OCI-LY1 (cell line): ENCODE results near the gene AURKB.

Experiments
- EZH2 ChIP-seq: fragments of 200-600 bp; sonication (generic), shearing (Covaris generic); IDR thresholded peaks from 2 replicates; pipeline ENCODE4 v1.8.0; 2017; ENCODE audit warnings: borderline replicate concordance, mixed run types, mild to moderate bottlenecking, antibody characterized with exemption, low read length, moderate library complexity, mixed read lengths
- TF ChIP-seq, protein P1 (sequence below): fragments of 200-600 bp; sonication (generic), shearing (Covaris generic); IDR thresholded peaks from 2 replicates; pipeline ENCODE4 v1.5.1; 2017; ENCODE audit warnings: mild to moderate bottlenecking, antibody characterized with exemption, low read length, moderate library complexity, mixed read lengths

DNA sequence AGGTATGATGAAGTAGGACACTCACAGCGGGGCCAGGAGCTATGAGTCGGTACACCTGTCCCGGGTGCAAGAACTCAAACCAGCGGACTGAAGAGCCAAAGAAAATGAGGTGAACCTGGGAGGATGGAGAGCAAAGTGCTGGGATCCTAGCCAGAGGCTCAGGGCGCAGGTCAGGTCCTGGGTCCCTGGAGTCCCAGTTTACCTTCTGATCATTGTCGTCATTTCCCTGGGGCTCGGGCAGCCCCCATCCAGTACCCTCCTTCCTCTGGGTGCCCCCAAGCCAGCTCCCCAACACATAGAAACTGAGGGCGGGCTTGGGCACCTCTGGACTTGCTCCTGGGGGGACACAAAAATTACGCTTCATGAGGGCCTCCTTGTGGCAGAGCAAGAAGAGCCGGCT is 21.3 kb upstream of the AURKB start:
- TF ChIP-seq, protein P1, sequence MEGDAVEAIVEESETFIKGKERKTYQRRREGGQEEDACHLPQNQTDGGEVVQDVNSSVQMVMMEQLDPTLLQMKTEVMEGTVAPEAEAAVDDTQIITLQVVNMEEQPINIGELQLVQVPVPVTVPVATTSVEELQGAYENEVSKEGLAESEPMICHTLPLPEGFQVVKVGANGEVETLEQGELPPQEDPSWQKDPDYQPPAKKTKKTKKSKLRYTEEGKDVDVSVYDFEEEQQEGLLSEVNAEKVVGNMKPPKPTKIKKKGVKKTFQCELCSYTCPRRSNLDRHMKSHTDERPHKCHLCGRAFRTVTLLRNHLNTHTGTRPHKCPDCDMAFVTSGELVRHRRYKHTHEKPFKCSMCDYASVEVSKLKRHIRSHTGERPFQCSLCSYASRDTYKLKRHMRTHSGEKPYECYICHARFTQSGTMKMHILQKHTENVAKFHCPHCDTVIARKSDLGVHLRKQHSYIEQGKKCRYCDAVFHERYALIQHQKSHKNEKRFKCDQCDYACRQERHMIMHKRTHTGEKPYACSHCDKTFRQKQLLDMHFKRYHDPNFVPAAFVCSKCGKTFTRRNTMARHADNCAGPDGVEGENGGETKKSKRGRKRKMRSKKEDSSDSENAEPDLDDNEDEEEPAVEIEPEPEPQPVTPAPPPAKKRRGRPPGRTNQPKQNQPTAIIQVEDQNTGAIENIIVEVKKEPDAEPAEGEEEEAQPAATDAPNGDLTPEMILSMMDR, result no peak
- no peak for TF ChIP-seq EZH2
